ENCODE measurements around the gene LGALS13. TPM values are rescaled to one million over a fixed set of nuclear protein-coding genes. Genes with fewer than 3 reads are reported as not detected.

LGALS13 gene, protein sequence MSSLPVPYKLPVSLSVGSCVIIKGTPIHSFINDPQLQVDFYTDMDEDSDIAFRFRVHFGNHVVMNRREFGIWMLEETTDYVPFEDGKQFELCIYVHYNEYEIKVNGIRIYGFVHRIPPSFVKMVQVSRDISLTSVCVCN
- total RNA-seq = not detected

DNA sequence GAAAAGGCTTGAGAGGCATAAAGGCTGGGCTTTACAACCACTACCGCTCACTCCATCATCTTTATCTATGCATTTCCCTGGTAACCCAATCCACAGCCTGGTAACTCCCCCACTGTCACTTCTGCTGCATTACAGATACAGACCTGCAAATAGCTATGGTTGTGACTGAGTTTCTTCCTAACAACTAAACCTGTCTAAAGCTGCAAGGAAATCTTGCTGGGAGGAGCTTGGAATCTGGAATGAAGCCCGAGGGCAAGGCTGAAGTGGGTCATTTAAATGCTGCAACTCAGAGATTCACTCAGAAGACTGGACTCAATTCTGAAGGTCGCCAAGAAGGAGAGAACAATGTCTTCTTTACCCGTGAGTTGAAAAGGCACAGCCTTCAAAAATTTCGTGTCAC is at the start of gene LGALS13:
TSS of gene LGALS13 (plus strand) at position 301 of the 400 bp plus-strand sequence. CDS start at position 346, 45 bp downstream.
- H3K27me3 ChIP-seq = no peaks in the 10 kb centered on the region
- H3K36me3 ChIP-seq = no peaks in the 10 kb centered on the region
- H3K27ac ChIP-seq = no peak within 1 kb of the TSS
- H3K9me3 ChIP-seq = no peaks in the 10 kb centered on the region
- 31 to 42% methylated on average over 4 to 5 of the region's 5 CpGs for WGBS, 2 donors
- H3K4me3 ChIP-seq = no peak within 1 kb of the TSS
- no peaks in the 10 kb centered on the region for H3K4me1 ChIP-seq
- no peak for ATAC-seq (ENCODE audit: low FRiP score in 2 of 2)
- DNase-seq = no peak
- TF ChIP-seq POLR2A (IDR thresholded peaks at IDR 0.05) = no peak
- TF ChIP-seq POLR2AphosphoS5 (IDR thresholded peaks at IDR 0.05) = no peak
- no peak for TF ChIP-seq EP300 (IDR thresholded peaks at IDR 0.05)
- TF ChIP-seq, protein P1, sequence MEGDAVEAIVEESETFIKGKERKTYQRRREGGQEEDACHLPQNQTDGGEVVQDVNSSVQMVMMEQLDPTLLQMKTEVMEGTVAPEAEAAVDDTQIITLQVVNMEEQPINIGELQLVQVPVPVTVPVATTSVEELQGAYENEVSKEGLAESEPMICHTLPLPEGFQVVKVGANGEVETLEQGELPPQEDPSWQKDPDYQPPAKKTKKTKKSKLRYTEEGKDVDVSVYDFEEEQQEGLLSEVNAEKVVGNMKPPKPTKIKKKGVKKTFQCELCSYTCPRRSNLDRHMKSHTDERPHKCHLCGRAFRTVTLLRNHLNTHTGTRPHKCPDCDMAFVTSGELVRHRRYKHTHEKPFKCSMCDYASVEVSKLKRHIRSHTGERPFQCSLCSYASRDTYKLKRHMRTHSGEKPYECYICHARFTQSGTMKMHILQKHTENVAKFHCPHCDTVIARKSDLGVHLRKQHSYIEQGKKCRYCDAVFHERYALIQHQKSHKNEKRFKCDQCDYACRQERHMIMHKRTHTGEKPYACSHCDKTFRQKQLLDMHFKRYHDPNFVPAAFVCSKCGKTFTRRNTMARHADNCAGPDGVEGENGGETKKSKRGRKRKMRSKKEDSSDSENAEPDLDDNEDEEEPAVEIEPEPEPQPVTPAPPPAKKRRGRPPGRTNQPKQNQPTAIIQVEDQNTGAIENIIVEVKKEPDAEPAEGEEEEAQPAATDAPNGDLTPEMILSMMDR (IDR thresholded peaks at IDR 0.05) = no peak

DNA sequence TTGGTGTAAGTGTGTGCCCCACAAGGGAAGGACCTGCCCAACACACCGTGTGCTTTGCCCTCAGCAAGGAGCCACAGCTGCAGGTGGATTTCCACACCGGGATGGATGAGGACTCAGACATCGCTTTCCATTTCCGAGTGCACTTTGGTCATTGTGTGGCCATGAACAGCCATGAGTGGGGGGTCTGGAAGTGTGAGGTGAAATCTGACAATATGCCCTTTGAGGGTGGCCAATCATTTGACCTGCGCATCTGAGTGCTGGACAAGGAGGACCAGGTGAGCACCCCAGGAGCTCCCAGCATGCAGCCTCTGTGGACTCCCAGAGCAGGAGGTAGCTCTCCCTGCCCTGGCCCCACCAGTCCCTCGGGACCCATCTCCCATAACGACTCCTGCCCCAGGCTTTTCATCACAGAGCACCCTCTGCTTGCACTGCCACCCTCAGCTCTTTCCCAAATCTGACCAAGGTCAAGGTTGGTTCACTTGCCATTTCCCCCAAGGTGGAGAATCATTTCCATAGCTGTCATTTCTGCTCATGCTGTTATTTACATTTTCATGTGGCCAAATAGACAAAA is 49.2 kb upstream of the LGALS13 start:
- Histone ChIP-seq H3K27me3 (no peaks in the 10 kb centered on the region), H3K9me3 (no peaks in the 10 kb centered on the region), H3K4me3 (no peak overlapping the region), H3K36me3 (no peaks in the 10 kb centered on the region), H3K4me1 (peaks cover 0 to 11% (median 8%) of the 10 kb centered on the region in 4 donors), H3K27ac (no peak overlapping the region)
- no peak for TF ChIP-seq POLR2AphosphoS5 (IDR thresholded peaks at IDR 0.05)
- no peak for TF ChIP-seq POLR2A (IDR thresholded peaks at IDR 0.05)
- TF ChIP-seq, protein P1 (IDR thresholded peaks at IDR 0.05) = no peak
- TF ChIP-seq EP300 (IDR thresholded peaks at IDR 0.05) = no peak
- WGBS, 2 donors = 55 to 59% methylated on average over 6 to 7 of the region's 7 CpGs
- DNase-seq (no peak), ATAC-seq (ENCODE audit: low FRiP score in 2 of 2) (no peak)

DNA sequence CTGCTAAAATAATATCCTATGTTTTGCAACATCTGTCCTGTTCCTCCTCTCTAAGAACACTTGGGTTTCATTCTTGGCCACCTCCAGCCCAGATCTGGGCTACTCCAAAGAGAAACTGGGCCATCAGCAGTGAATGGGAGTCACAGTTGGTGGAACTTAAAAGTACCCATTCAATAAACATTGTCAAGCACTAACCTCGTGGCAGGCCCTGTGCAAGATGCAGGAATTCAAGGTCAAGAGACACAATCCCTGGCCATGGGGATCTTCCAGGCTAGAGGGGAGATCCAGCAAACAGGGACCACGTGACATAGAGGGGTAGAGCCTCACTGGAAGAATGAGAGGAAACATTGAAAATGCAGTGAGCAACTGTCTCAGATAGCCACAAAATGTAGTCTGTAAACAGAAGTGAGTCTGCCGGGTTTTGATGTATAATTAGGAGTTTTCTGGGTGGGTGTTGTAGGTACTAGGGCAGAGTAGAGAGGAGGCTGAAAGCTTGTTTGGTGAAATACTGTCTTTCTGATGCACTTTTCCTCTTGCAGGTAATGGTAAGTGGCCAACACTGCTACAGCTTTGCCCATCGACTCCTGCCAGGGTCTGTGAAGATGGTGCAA is 47.5 kb upstream of the LGALS13 start:
- peaks cover 0 to 13% (median 10%) of the 10 kb centered on the region in 4 donors for H3K4me1 ChIP-seq
- no peak overlapping the region for H3K27ac ChIP-seq
- no peaks in the 10 kb centered on the region for H3K27me3 ChIP-seq
- ATAC-seq (ENCODE audit: low FRiP score in 2 of 2) (no peak), DNase-seq (no peak)
- no peak overlapping the region for H3K4me3 ChIP-seq
- TF ChIP-seq EP300 (IDR thresholded peaks at IDR 0.05) (no peak), POLR2AphosphoS5 (IDR thresholded peaks at IDR 0.05) (no peak), POLR2A (IDR thresholded peaks at IDR 0.05) (no peak)
- TF ChIP-seq, protein P1 (IDR thresholded peaks at IDR 0.05) = no peak
- H3K9me3 ChIP-seq = no peaks in the 10 kb centered on the region
- no peaks in the 10 kb centered on the region for H3K36me3 ChIP-seq
- 68 to 79% methylated on average over 4 of the region's 4 CpGs for WGBS, 2 donors

DNA sequence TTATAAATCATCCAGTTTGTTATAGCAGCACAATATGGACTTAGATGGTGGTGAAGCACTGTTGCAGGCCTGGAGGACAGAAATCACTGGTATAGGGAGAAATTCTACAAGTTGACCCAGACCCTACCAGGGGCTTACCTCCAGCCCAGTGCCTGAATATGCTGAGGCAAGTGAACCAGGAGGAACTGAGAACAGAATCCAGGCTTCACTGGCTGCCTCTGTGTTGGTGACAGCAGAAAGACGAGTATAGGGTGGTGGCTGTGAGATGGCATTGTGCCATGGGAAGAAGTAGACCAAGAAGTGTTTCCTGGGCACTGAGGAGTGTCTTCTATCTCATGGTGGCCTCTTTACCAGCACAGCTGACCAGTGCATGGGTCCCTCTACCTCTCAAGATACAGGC is 46.4 kb upstream of the LGALS13 start:
- Histone ChIP-seq H3K4me1 (peaks cover 0 to 13% (median 10%) of the 10 kb centered on the region in 4 donors), H3K27ac (no peak overlapping the region), H3K36me3 (no peaks in the 10 kb centered on the region), H3K9me3 (no peaks in the 10 kb centered on the region), H3K4me3 (no peak overlapping the region), H3K27me3 (no peaks in the 10 kb centered on the region)
- DNase-seq = no peak
- 67% methylated on average over 1 of the region's 1 CpG for WGBS, 2 donors
- TF ChIP-seq, protein P1 (IDR thresholded peaks at IDR 0.05) = no peak
- no peak for TF ChIP-seq POLR2AphosphoS5 (IDR thresholded peaks at IDR 0.05)
- no peak for TF ChIP-seq POLR2A (IDR thresholded peaks at IDR 0.05)
- no peak for TF ChIP-seq EP300 (IDR thresholded peaks at IDR 0.05)
- ATAC-seq (ENCODE audit: low FRiP score in 2 of 2) = no peak

Measured in upper lobe of left lung (tissue), 6 donors.